HCT116 (cell line): ENCODE results near the gene CLCN4. TPM values are rescaled to one million over a fixed set of nuclear protein-coding genes. Genes with fewer than 3 reads are reported as not detected.

Experiments used
- ATAC-seq: fragments of 200-7000 bp; cut with Tn5 transposase; 2 replicates; pipeline ENCODE4 v1.9.1; 2020; ENCODE audit warnings: mild to moderate bottlenecking, moderate library complexity
- BruUV-seq: library from RNA; stranded (reverse); fragments of 400-500 nt; replicated peaks from 2 replicates; lab custom pipeline; 2021; lab: Mats Ljungman, UMichigan
- CTCF ChIA-PET: fragments of 300-600 bp; sonication (Branson Sonifier 250); formaldehyde crosslinking; loops from one replicate; lab custom pipeline; 2021; ENCODE audit warnings: antibody characterized with exemption; lab: Charles Lee
- POLR2A ChIA-PET: fragments of 300-600, 350-600 bp; sonication (Branson Sonifier 250); formaldehyde crosslinking; loops from one replicate; lab custom pipeline; 2021; ENCODE audit warnings: antibody characterized with exemption; lab: Charles Lee
- RAD21 ChIA-PET, 2 experiments: fragments of 300-600 bp; sonication (Branson Sonifier 250); formaldehyde crosslinking; loops; one replicate each; lab custom pipeline; 2023; ENCODE audit warnings: low total read pairs in 2 of 2; ENCODE audit not compliant: uncharacterized antibody in 2 of 2, unreplicated experiment in 2 of 2, low non-redundant PET in 1 of 2; lab: Charles Lee
- DNase-seq: peaks from one replicate; pipeline ENCODE4 v3.0.0-alpha.2; 2010; ENCODE audit warnings: low read depth, low spot score
- H2AFZ ChIP-seq: fragments of 200-600 bp; shearing (Covaris generic), sonication (generic); 2 replicates; pipeline ENCODE4 v1.6.1; 2017; ENCODE audit warnings: low read depth, mixed run types, mixed read lengths, antibody characterized with exemption, low read length; ENCODE audit not compliant: poor library complexity, severe bottlenecking
- H3K27ac ChIP-seq: 2 replicates; pipeline ENCODE4 v1.5.1; 2012; ENCODE audit warnings: low read depth, low read length
- H3K27me3 ChIP-seq: fragments of 200-600 bp; sonication (generic); 2 replicates; pipeline ENCODE4 v1.6.1; 2016; ENCODE audit warnings: mixed run types, low read length, mixed read lengths; ENCODE audit not compliant: insufficient read depth
- H3K36me3 ChIP-seq, 2 experiments: fragments of 200-500 bp in 1 of 2; fragments of 200-600 bp in 1 of 2; sonication (Bioruptor generic) in 1 of 2; sonication (generic) in 1 of 2; 2 replicates each; pipeline versions ENCODE4 v1.5.1 to v1.6.1; 2014 to 2016; ENCODE audit warnings: low read length in 2 of 2, inconsistent platforms in 1 of 2, mixed read lengths in 1 of 2, mixed run types in 1 of 2; ENCODE audit not compliant: insufficient read depth in 2 of 2, control insufficient read depth in 1 of 2
- H3K4me1 ChIP-seq, 2 experiments: fragments of 200-600 bp in 1 of 2; sonication (generic) in 1 of 2; 2 replicates each; pipeline versions ENCODE4 v1.5.1 to v1.6.1; 2012 to 2017; ENCODE audit warnings: low read length in 2 of 2, inconsistent platforms in 1 of 2, mild to moderate bottlenecking in 1 of 2, mixed read lengths in 1 of 2, mixed run types in 1 of 2, moderate library complexity in 1 of 2; ENCODE audit not compliant: insufficient read depth in 2 of 2, control insufficient read depth in 1 of 2
- H3K4me2 ChIP-seq: fragments of 200-600 bp; sonication (generic); 2 replicates; pipeline ENCODE4 v1.6.1; 2017; ENCODE audit warnings: mixed run types, low read length, mixed read lengths
- H3K4me3 ChIP-seq, 2 experiments: fragments of 200-600 bp in 1 of 2; sonication (generic) in 1 of 2; replicated peaks in 1 of 2; 2 replicates each; pipeline ENCODE4 v1.5.1; 2011 to 2016; ENCODE audit warnings: low read length in 2 of 2, control low read depth in 1 of 2, low read depth in 1 of 2, mild to moderate bottlenecking in 1 of 2, mixed read lengths in 1 of 2, mixed run types in 1 of 2
- H3K79me2 ChIP-seq: fragments of 200-600 bp; sonication (generic); 2 replicates; pipeline ENCODE4 v1.6.1; 2017; ENCODE audit warnings: mild to moderate bottlenecking, mixed run types, low read length, moderate library complexity, mixed read lengths; ENCODE audit not compliant: insufficient read depth
- H3K9ac ChIP-seq: fragments of 200-600 bp; sonication (generic); 2 replicates; pipeline ENCODE4 v1.6.1; 2016; ENCODE audit warnings: low read length, mixed read lengths
- H3K9me2 ChIP-seq: fragments of 200-600 bp; sonication (generic), shearing (Covaris generic); 2 replicates; pipeline ENCODE4 v1.6.1; 2017; ENCODE audit warnings: mixed run types, mild to moderate bottlenecking, moderate library complexity; ENCODE audit not compliant: insufficient read depth
- H3K9me3 ChIP-seq, 2 experiments: fragments of 200-500 bp in 1 of 2; fragments of 200-600 bp in 1 of 2; sonication (Bioruptor generic) in 1 of 2; sonication (generic) in 1 of 2; 2 replicates each; pipeline ENCODE4 v1.6.1; 2014 to 2017; ENCODE audit warnings: low read length in 2 of 2, mixed read lengths in 2 of 2, inconsistent platforms in 1 of 2, low read depth in 1 of 2, mild to moderate bottlenecking in 1 of 2, mixed run types in 1 of 2, moderate library complexity in 1 of 2; ENCODE audit not compliant: control insufficient read depth in 1 of 2, insufficient read depth in 1 of 2
- H4K20me1 ChIP-seq: fragments of 200-600 bp; sonication (generic), shearing (Covaris generic); 2 replicates; pipeline ENCODE4 v1.6.1; 2017; ENCODE audit warnings: mixed run types, mild to moderate bottlenecking, moderate library complexity; ENCODE audit not compliant: insufficient read depth
- ATF3 ChIP-seq: IDR thresholded peaks from 2 replicates; pipeline ENCODE4 v1.6.1; 2012
- CEBPB ChIP-seq: IDR thresholded peaks from 2 replicates; pipeline ENCODE4 v1.6.1; 2012; ENCODE audit warnings: low read depth
- ELF1 ChIP-seq: IDR thresholded peaks from 2 replicates; pipeline ENCODE4 v1.6.1; 2012; ENCODE audit warnings: low read depth, borderline replicate concordance
- EZH2 ChIP-seq: fragments of 200-600 bp; sonication (generic); IDR thresholded peaks from 2 replicates; pipeline ENCODE4 v1.6.1; 2017; ENCODE audit warnings: antibody characterized with exemption, mixed run types
- FOSL1 ChIP-seq: IDR thresholded peaks from 2 replicates; pipeline ENCODE4 v1.6.1; 2012; ENCODE audit warnings: low read depth
- MAX ChIP-seq: IDR thresholded peaks from 2 replicates; pipeline ENCODE4 v1.6.1; 2012
- POLR2A ChIP-seq: IDR thresholded peaks from 2 replicates; pipeline ENCODE4 v1.7.0; 2011; ENCODE audit warnings: borderline replicate concordance; ENCODE audit not compliant: insufficient read depth, insufficient read length; ENCODE audit errors: extremely low read depth
- POLR2AphosphoS5 ChIP-seq: IDR thresholded peaks from 2 replicates; pipeline ENCODE4 v1.6.1; 2011; ENCODE audit warnings: mild to moderate bottlenecking, low read depth, low read length, moderate library complexity
- SIN3A ChIP-seq: IDR thresholded peaks from 2 replicates; pipeline ENCODE4 v1.6.1; 2012; ENCODE audit warnings: low read depth
- SP1 ChIP-seq: IDR thresholded peaks from 2 replicates; pipeline ENCODE4 v1.6.1; 2012; ENCODE audit warnings: low read depth
- TCF7L2 ChIP-seq: IDR thresholded peaks from 2 replicates; pipeline ENCODE4 v1.7.0; 2011; ENCODE audit warnings: borderline replicate concordance, inconsistent platforms; ENCODE audit not compliant: insufficient read depth, insufficient read length; ENCODE audit errors: extremely low read depth
- YY1 ChIP-seq: IDR thresholded peaks from 2 replicates; pipeline ENCODE4 v1.6.1; 2011; ENCODE audit warnings: low read length, low read depth, moderate library complexity, mild to moderate bottlenecking; ENCODE audit not compliant: insufficient replicate concordance; ENCODE audit errors: extremely low read depth
- ZBTB33 ChIP-seq: IDR thresholded peaks from 2 replicates; pipeline ENCODE4 v1.6.1; 2011; ENCODE audit warnings: mild to moderate bottlenecking, low read length, moderate library complexity; ENCODE audit not compliant: insufficient replicate concordance; ENCODE audit errors: extremely low read depth
- ZNF274 ChIP-seq: fragments of 200-500 bp; sonication (Bioruptor generic); IDR thresholded peaks from 2 replicates; pipeline ENCODE4 v1.6.1; 2014; ENCODE audit warnings: mild to moderate bottlenecking, low read depth, low read length, inconsistent platforms
- intact Hi-C: fragments of 100-400 bp; cut with micrococcal nuclease; formaldehyde crosslinking; loops from 2 replicates; pipeline ENCODE4 v1.10.0; 2022
- total RNA-seq: library from RNA; stranded (reverse); gene quantifications from one replicate; pipeline ENCODE4 v1.2.1, GENCODE V29; 2021; ENCODE audit not compliant: unreplicated experiment
- TF ChIP-seq, protein P1 (sequence below): IDR thresholded peaks from 2 replicates; pipeline ENCODE4 v1.6.1; 2012; ENCODE audit warnings: low read depth
- TF ChIP-seq, protein P2 (sequence below), 3 experiments: fragments of 200-600 bp in 1 of 3; sonication (generic) in 1 of 3; IDR thresholded peaks in 2 of 3; conservative IDR thresholded peaks in 1 of 3; 2 replicates each; pipeline ENCODE4 v1.5.1; 2012 to 2017; ENCODE audit warnings: low read depth in 2 of 3, low read length in 2 of 3, antibody characterized with exemption in 1 of 3, borderline replicate concordance in 1 of 3, control low read depth in 1 of 3, mild to moderate bottlenecking in 1 of 3, mixed read lengths in 1 of 3, mixed run types in 1 of 3, moderate library complexity in 1 of 3; ENCODE audit not compliant: insufficient read depth in 1 of 3

The CLCN4 gene
- total RNA-seq, 1 experiment from 2014 or later, result 3.1 TPM

- TF ChIP-seq POLR2A, result no peak
Measured at GRCh38 chrX:10221651-10222050, 64.9 kb downstream of the CLCN4 start (continued).

DNA sequence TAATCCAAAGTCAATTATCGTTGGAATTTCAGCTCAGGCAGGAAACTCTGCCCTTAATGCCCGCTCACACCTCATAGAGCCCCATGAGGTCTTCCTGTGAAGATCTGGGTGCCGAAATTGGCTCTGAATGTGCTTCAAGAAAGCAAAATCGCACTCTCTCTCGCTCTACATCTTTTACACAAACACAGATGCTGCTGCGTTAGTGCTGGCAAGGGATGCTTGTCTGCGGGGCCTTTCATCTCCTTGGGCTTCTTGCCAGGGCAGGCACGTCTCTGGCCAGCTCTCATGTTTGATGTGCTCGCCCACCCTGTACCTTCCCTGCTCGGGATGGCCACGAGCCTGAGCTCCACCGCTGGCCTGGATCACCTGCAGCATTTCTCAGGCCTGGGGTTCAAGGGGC lies 66.5 kb downstream of the CLCN4 start:
- ChIA-PET POLR2A (no interaction called here), RAD21 (no interaction called here), CTCF (no interaction called here)
- TF ChIP-seq SP1, result no peak
- no peak for TF ChIP-seq ELF1
- no peak for TF ChIP-seq POLR2A
- TF ChIP-seq TCF7L2, result no peak
- TF ChIP-seq FOSL1, result no peak
- TF ChIP-seq, protein P1, sequence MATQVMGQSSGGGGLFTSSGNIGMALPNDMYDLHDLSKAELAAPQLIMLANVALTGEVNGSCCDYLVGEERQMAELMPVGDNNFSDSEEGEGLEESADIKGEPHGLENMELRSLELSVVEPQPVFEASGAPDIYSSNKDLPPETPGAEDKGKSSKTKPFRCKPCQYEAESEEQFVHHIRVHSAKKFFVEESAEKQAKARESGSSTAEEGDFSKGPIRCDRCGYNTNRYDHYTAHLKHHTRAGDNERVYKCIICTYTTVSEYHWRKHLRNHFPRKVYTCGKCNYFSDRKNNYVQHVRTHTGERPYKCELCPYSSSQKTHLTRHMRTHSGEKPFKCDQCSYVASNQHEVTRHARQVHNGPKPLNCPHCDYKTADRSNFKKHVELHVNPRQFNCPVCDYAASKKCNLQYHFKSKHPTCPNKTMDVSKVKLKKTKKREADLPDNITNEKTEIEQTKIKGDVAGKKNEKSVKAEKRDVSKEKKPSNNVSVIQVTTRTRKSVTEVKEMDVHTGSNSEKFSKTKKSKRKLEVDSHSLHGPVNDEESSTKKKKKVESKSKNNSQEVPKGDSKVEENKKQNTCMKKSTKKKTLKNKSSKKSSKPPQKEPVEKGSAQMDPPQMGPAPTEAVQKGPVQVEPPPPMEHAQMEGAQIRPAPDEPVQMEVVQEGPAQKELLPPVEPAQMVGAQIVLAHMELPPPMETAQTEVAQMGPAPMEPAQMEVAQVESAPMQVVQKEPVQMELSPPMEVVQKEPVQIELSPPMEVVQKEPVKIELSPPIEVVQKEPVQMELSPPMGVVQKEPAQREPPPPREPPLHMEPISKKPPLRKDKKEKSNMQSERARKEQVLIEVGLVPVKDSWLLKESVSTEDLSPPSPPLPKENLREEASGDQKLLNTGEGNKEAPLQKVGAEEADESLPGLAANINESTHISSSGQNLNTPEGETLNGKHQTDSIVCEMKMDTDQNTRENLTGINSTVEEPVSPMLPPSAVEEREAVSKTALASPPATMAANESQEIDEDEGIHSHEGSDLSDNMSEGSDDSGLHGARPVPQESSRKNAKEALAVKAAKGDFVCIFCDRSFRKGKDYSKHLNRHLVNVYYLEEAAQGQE, result no peak
- no peak for TF ChIP-seq POLR2AphosphoS5
- TF ChIP-seq SIN3A, result no peak
- no peak for TF ChIP-seq ZNF274
- TF ChIP-seq, protein P2, sequence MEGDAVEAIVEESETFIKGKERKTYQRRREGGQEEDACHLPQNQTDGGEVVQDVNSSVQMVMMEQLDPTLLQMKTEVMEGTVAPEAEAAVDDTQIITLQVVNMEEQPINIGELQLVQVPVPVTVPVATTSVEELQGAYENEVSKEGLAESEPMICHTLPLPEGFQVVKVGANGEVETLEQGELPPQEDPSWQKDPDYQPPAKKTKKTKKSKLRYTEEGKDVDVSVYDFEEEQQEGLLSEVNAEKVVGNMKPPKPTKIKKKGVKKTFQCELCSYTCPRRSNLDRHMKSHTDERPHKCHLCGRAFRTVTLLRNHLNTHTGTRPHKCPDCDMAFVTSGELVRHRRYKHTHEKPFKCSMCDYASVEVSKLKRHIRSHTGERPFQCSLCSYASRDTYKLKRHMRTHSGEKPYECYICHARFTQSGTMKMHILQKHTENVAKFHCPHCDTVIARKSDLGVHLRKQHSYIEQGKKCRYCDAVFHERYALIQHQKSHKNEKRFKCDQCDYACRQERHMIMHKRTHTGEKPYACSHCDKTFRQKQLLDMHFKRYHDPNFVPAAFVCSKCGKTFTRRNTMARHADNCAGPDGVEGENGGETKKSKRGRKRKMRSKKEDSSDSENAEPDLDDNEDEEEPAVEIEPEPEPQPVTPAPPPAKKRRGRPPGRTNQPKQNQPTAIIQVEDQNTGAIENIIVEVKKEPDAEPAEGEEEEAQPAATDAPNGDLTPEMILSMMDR (IDR thresholded peaks at IDR 0.05 in 2 of 3, conservative IDR thresholded peaks at IDR 0.05 in 1 of 3; ENCODE audit: borderline replicate concordance in 1 of 3, insufficient read depth in 1 of 3, low read depth in 2 of 3, low read length in 2 of 3), result no peak
- TF ChIP-seq ZBTB33, result no peak
- no peak for TF ChIP-seq CEBPB
- no peak for TF ChIP-seq EZH2
- TF ChIP-seq MAX, result no peak
- no peak for TF ChIP-seq YY1
- no peak for TF ChIP-seq ATF3
- Histone ChIP-seq H3K79me2 (no peaks in the 10 kb centered on the region), H3K9me2 (no peaks in the 10 kb centered on the region), H3K4me2 (no peak overlapping the region), H3K27ac (no peak overlapping the region), H3K36me3 (no peaks in the 10 kb centered on the region), H3K9me3 (no peaks in the 10 kb centered on the region), H3K4me1 (no peaks in the 10 kb centered on the region), H2AFZ (no peak overlapping the region), H4K20me1 (no peaks in the 10 kb centered on the region), H3K27me3 (no peaks in the 10 kb centered on the region), H3K9ac (no peak overlapping the region), H3K4me3 (no peak overlapping the region)
- BruUV-seq, result no TSS peak
- intact Hi-C loops, result no loop called here
- ATAC-seq, result no peak
- no peak for DNase-seq
